Left ventricle myocardium inferior (tissue), 1 donor: ENCODE data around the gene DENND1A. TPM values are rescaled to one million over a fixed set of nuclear protein-coding genes. Genes with fewer than 3 reads are reported as not detected.

Experiments
- DNase-seq: peaks from one replicate; pipeline ENCODE4 v3.0.0-alpha.2; 2020
- H3K27ac ChIP-seq: fragments of 200-600 bp; replicated peaks from 2 replicates; pipeline ENCODE4 v1.8.0; 2021
- H3K27me3 ChIP-seq: fragments of 200-600 bp; 2 replicates; pipeline ENCODE4 v1.8.0; 2021; ENCODE audit warnings: low read depth
- H3K36me3 ChIP-seq: fragments of 200-600 bp; 2 replicates; pipeline ENCODE4 v1.8.0; 2021
- H3K4me1 ChIP-seq: fragments of 200-600 bp; 2 replicates; pipeline ENCODE4 v1.8.0; 2021
- H3K4me3 ChIP-seq: fragments of 200-600 bp; 2 replicates; pipeline ENCODE4 v1.8.0; 2021; ENCODE audit warnings: mild to moderate bottlenecking, moderate library complexity
- H3K9me3 ChIP-seq: fragments of 200-600 bp; replicated peaks from 2 replicates; pipeline ENCODE4 v1.8.0; 2021
- CTCF ChIP-seq: fragments of 200-600 bp; IDR thresholded peaks from 2 replicates; pipeline ENCODE4 v1.8.0; 2021; ENCODE audit warnings: antibody characterized with exemption, mild to moderate bottlenecking, borderline replicate concordance
- intact Hi-C: fragments of 100-400 bp; cut with micrococcal nuclease; formaldehyde crosslinking; loops from one replicate; pipeline ENCODE4 v1.11.0; 2022
- total RNA-seq: library from RNA; stranded (reverse); fragmentation: NEBNext Ultra II Directional; extraction: Animal tissue kit (Norgen Biotek cat#: 25700); gene quantifications from one replicate; pipeline ENCODE4 v1.2.1, GENCODE V29; 2021
- donor health status: DM: no; HTN: yes; CAD: no; lungs with severe emphysema.

The DENND1A gene
- total RNA-seq, 1 donor from 2014 or later = 12.2 TPM

- Histone ChIP-seq H3K4me3 (no peak overlapping the region), H3K36me3 (peaks cover 17% of the 10 kb centered on the region), H3K9me3 (no peaks in the 10 kb centered on the region), H3K27ac (no peak overlapping the region), H3K4me1 (peaks cover under 1% of the 10 kb centered on the region), H3K27me3 (no peaks in the 10 kb centered on the region)
- DNase-seq = no peak
- intact Hi-C loops = no loop called here
- no peak for TF ChIP-seq CTCF
Measured at GRCh38 chr9:123380852-123381705, 548.8 kb downstream of the DENND1A start.

- Histone ChIP-seq H3K4me3 (no peak overlapping the region), H3K27ac (no peak overlapping the region), H3K4me1 (peaks cover 10% of the 10 kb centered on the region), H3K9me3 (no peaks in the 10 kb centered on the region), H3K36me3 (peaks cover 17% of the 10 kb centered on the region), H3K27me3 (peaks cover 17% of the 10 kb centered on the region)
- intact Hi-C loops = no loop called here
- DNase-seq = no peak
- TF ChIP-seq CTCF = no peak
Measured at GRCh38 chr9:123378956-123379660, 550.8 kb downstream of the DENND1A start.

GRCh38 chr9:123378025-123378424, 551.9 kb downstream of the DENND1A start:
- H3K9me3 ChIP-seq = no peaks in the 10 kb centered on the region
- no peak for TF ChIP-seq CTCF
- H3K4me3 ChIP-seq = no peak overlapping the region
- no peak overlapping the region for H3K27ac ChIP-seq
- intact Hi-C loops = no loop called here
- peaks cover 28% of the 10 kb centered on the region for H3K27me3 ChIP-seq
- no peak for DNase-seq
- H3K36me3 ChIP-seq = peaks cover 12% of the 10 kb centered on the region
- H3K4me1 ChIP-seq = peaks cover 19% of the 10 kb centered on the region

GRCh38 chr9:123377211-123377971, 552.5 kb downstream of the DENND1A start:
- Histone ChIP-seq H3K27ac (no peak overlapping the region), H3K4me3 (no peak overlapping the region), H3K36me3 (peaks cover 5% of the 10 kb centered on the region), H3K4me1 (peaks cover 21% of the 10 kb centered on the region), H3K27me3 (peaks cover 34% of the 10 kb centered on the region), H3K9me3 (no peaks in the 10 kb centered on the region)
- intact Hi-C loops = no loop called here
- no peak for DNase-seq
- no peak for TF ChIP-seq CTCF

GRCh38 chr9:123376218-123377071, 553.5 kb downstream of the DENND1A start:
- Histone ChIP-seq H3K36me3 (no peaks in the 10 kb centered on the region), H3K4me3 (no peak overlapping the region), H3K9me3 (no peaks in the 10 kb centered on the region), H3K4me1 (peaks cover 21% of the 10 kb centered on the region), H3K27ac (no peak overlapping the region), H3K27me3 (peaks cover 43% of the 10 kb centered on the region)
- DNase-seq = no peak
- TF ChIP-seq CTCF = no peak
- intact Hi-C loops = no loop called here
